ENCODE measurements around the gene PPP4R1. TPM values are rescaled to one million over a fixed set of nuclear protein-coding genes. Genes with fewer than 3 reads are reported as not detected.

Gene PPP4R1
- polyA plus RNA-seq, 1 of the 3 experiments (the other 2 are of a cell fraction): 53.4 TPM

DNA sequence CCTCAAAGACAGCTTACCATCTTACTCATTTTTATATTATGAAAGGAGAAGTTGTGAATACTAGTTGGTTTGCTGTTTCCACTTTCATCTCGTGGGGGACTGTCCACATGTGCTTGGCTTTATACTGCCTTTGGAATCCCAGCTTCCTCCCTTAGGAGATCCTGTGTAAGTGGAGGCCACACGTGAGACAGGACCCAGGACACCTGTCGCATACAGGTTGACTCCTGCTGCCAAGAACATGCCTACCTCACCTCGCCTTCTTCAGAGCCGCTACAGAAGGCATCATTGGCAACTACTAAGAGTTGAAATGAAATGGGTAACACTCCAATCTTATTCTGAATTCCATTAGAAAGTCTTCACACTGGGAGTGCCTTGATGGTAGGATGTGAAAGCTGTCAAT lies 69.3 kb downstream of the PPP4R1 start:
- Histone ChIP-seq H3K36me3 (replicated peaks in 1 of 2; ENCODE audit: control insufficient read depth in 1 of 2, insufficient read depth in 2 of 2, low read length in 1 of 2) (peaks cover 43 to 46% of the 10 kb centered on the region in 2 experiments), H3K4me2 (no peak overlapping the region), H3K4me3 (ENCODE audit: low read depth in 2 of 2, low read length in 1 of 2) (no peak overlapping the region), H3K27ac (ENCODE audit: low read depth in 2 of 2, low read length in 1 of 2) (no peak overlapping the region), H3K27me3 (ENCODE audit: insufficient read depth) (no peaks in the 10 kb centered on the region), H4K20me1 (ENCODE audit: insufficient read depth) (0 out of 2 replicates have a peak, but pooled peaks cover 4% of the 10 kb centered on the region), H3K4me1 (ENCODE audit: control insufficient read depth in 1 of 2, insufficient read depth in 2 of 2, low read depth in 1 of 2, low read length in 1 of 2) (peaks cover 0 to 2% of the 10 kb centered on the region in 2 experiments; a peak in 2 of 4 replicates), H3K9ac (no peak overlapping the region), H3F3A (replicated peaks; ENCODE audit: insufficient read depth) (peaks cover 16% of the 10 kb centered on the region), H3K79me2 (ENCODE audit: insufficient read depth) (no peaks in the 10 kb centered on the region), H3K9me2 (no peaks in the 10 kb centered on the region), H3K9me3 (no peaks in the 10 kb centered on the region), H2AFZ (ENCODE audit: low read depth) (no peak overlapping the region)
- TF ChIP-seq CHD2 (IDR thresholded peaks at IDR 0.05; ENCODE audit: low read length, partially characterized antibody) (no peak), TCF12 (IDR thresholded peaks at IDR 0.05) (no peak), FOSL2 (IDR thresholded peaks at IDR 0.05; ENCODE audit: borderline replicate concordance, low read depth) (no peak), RXRA (IDR thresholded peaks at IDR 0.05; ENCODE audit: borderline replicate concordance, low read depth) (no peak), ELF1 (IDR thresholded peaks at IDR 0.05) (no peak), YY1 (IDR thresholded peaks at IDR 0.05; ENCODE audit: low read depth) (no peak), FOXJ3 (CRISPR knock-in tag; IDR thresholded peaks at IDR 0.05) (no peak), MXI1 (IDR thresholded peaks at IDR 0.05; ENCODE audit: low read depth, low read length) (no peak), RFX5 (IDR thresholded peaks at IDR 0.05; ENCODE audit: low read length) (no peak), MEF2A (IDR thresholded peaks at IDR 0.05; ENCODE audit: borderline replicate concordance, low read depth) (no peak)
- TF ChIP-seq, protein P1, sequence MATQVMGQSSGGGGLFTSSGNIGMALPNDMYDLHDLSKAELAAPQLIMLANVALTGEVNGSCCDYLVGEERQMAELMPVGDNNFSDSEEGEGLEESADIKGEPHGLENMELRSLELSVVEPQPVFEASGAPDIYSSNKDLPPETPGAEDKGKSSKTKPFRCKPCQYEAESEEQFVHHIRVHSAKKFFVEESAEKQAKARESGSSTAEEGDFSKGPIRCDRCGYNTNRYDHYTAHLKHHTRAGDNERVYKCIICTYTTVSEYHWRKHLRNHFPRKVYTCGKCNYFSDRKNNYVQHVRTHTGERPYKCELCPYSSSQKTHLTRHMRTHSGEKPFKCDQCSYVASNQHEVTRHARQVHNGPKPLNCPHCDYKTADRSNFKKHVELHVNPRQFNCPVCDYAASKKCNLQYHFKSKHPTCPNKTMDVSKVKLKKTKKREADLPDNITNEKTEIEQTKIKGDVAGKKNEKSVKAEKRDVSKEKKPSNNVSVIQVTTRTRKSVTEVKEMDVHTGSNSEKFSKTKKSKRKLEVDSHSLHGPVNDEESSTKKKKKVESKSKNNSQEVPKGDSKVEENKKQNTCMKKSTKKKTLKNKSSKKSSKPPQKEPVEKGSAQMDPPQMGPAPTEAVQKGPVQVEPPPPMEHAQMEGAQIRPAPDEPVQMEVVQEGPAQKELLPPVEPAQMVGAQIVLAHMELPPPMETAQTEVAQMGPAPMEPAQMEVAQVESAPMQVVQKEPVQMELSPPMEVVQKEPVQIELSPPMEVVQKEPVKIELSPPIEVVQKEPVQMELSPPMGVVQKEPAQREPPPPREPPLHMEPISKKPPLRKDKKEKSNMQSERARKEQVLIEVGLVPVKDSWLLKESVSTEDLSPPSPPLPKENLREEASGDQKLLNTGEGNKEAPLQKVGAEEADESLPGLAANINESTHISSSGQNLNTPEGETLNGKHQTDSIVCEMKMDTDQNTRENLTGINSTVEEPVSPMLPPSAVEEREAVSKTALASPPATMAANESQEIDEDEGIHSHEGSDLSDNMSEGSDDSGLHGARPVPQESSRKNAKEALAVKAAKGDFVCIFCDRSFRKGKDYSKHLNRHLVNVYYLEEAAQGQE (IDR thresholded peaks at IDR 0.05; ENCODE audit: low read depth, low read length): no peak
- TF ChIP-seq, protein P2, sequence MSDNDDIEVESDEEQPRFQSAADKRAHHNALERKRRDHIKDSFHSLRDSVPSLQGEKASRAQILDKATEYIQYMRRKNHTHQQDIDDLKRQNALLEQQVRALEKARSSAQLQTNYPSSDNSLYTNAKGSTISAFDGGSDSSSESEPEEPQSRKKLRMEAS (IDR thresholded peaks at IDR 0.05; ENCODE audit: low read depth): no peak
- TF ChIP-seq, protein P3, sequence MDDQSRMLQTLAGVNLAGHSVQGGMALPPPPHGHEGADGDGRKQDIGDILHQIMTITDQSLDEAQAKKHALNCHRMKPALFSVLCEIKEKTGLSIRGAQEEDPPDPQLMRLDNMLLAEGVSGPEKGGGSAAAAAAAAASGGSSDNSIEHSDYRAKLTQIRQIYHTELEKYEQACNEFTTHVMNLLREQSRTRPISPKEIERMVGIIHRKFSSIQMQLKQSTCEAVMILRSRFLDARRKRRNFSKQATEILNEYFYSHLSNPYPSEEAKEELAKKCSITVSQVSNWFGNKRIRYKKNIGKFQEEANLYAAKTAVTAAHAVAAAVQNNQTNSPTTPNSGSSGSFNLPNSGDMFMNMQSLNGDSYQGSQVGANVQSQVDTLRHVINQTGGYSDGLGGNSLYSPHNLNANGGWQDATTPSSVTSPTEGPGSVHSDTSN (IDR thresholded peaks at IDR 0.05): no peak
- TF ChIP-seq, protein P4, sequence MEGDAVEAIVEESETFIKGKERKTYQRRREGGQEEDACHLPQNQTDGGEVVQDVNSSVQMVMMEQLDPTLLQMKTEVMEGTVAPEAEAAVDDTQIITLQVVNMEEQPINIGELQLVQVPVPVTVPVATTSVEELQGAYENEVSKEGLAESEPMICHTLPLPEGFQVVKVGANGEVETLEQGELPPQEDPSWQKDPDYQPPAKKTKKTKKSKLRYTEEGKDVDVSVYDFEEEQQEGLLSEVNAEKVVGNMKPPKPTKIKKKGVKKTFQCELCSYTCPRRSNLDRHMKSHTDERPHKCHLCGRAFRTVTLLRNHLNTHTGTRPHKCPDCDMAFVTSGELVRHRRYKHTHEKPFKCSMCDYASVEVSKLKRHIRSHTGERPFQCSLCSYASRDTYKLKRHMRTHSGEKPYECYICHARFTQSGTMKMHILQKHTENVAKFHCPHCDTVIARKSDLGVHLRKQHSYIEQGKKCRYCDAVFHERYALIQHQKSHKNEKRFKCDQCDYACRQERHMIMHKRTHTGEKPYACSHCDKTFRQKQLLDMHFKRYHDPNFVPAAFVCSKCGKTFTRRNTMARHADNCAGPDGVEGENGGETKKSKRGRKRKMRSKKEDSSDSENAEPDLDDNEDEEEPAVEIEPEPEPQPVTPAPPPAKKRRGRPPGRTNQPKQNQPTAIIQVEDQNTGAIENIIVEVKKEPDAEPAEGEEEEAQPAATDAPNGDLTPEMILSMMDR (IDR thresholded peaks at IDR 0.05): no peak
- POLR2A ChIA-PET: no interaction called here
- 94% methylated on average over 5 of the region's 5 CpGs for WGBS (ENCODE audit: low lambda C conversion rate)
- CTCF ChIA-PET: no interaction called here
- DNase-seq: no peak
